Measurements from ENCODE around the gene ORAI3.

ORAI3 gene

DNA sequence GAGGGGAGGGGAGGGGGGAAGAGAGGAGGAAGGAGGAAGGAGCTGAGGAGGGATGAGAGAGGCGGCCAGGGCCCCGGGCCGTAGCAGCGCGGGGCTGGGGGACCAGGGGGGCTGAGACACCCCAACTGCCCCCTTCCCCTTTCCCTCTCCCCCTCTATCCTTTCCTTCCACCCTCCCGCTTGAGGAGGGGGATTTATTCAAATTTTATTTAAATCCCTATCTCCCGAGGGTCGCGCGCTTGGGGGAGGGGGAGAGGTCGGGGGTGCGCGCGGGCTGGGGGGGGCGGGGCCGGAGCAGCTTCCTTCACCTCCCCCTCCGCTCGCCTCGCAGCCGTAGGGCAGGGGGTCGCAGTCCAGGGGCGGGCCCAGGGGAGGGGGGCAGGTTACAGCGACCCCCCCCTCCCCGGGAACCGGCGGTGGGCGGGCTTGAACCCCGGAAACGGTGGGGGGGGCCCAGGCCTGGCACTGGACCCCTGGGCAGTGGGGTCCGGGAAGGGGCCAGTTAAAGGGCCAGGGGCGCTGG, 25.3 kb upstream of the ORAI3 start, which contains the start of gene FBXL19:
Gene FBXL19, plus strand, starts transcription at position 19 of the 522 bp plus-strand sequence. CDS start 2,183 bp downstream, outside the sequence.
- peaks cover 31% of the 10 kb centered on the region for H3K79me2 ChIP-seq (ENCODE audit: insufficient read depth, low read length)
- peak within 1 kb of the TSS; percentile 81 for H2AFZ ChIP-seq (ENCODE audit: low read depth, low read length)
- peaks cover 18% of the 10 kb centered on the region for H4K20me1 ChIP-seq (ENCODE audit: insufficient read depth, low read length)
- peaks cover 34% of the 10 kb centered on the region for H3K36me3 ChIP-seq (ENCODE audit: insufficient read depth, low read length)
- peaks cover 49% of the 10 kb centered on the region for H3K4me1 ChIP-seq (ENCODE audit: insufficient read depth, low read length)
- ATAC-seq (ENCODE audit: insufficient read depth, low read depth) (peak; percentile 6), DNase-seq (no peak)
- H3K27ac ChIP-seq (ENCODE audit: low read length) = peak within 1 kb of the TSS; percentile 95
- H3K9me3 ChIP-seq (ENCODE audit: insufficient read depth, low read length, severe bottlenecking) = no peaks in the 10 kb centered on the region
- peak within 1 kb of the TSS; percentile 48 to 80; a peak in 3 of 4 replicates for H3K4me3 ChIP-seq (ENCODE audit: low read depth in 1 of 2, low read length in 2 of 2)
- H3K9ac ChIP-seq (ENCODE audit: low read depth, low read length) = peak within 1 kb of the TSS; percentile 73
- peak within 1 kb of the TSS; percentile 91 for H3K4me2 ChIP-seq (ENCODE audit: insufficient read depth, low read length)
- no peaks in the 10 kb centered on the region for H3K27me3 ChIP-seq (ENCODE audit: insufficient read depth, low read length, poor library complexity)
- TF ChIP-seq EZH2 (IDR thresholded peaks at IDR 0.05; ENCODE audit: borderline replicate concordance, low read depth, low read length, severe bottlenecking) = no peak
- TF ChIP-seq, protein P1, sequence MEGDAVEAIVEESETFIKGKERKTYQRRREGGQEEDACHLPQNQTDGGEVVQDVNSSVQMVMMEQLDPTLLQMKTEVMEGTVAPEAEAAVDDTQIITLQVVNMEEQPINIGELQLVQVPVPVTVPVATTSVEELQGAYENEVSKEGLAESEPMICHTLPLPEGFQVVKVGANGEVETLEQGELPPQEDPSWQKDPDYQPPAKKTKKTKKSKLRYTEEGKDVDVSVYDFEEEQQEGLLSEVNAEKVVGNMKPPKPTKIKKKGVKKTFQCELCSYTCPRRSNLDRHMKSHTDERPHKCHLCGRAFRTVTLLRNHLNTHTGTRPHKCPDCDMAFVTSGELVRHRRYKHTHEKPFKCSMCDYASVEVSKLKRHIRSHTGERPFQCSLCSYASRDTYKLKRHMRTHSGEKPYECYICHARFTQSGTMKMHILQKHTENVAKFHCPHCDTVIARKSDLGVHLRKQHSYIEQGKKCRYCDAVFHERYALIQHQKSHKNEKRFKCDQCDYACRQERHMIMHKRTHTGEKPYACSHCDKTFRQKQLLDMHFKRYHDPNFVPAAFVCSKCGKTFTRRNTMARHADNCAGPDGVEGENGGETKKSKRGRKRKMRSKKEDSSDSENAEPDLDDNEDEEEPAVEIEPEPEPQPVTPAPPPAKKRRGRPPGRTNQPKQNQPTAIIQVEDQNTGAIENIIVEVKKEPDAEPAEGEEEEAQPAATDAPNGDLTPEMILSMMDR (IDR thresholded peaks at IDR 0.05; ENCODE audit: borderline replicate concordance, extremely low read depth, low read length, poor library complexity, severe bottlenecking) = no peak

DNA sequence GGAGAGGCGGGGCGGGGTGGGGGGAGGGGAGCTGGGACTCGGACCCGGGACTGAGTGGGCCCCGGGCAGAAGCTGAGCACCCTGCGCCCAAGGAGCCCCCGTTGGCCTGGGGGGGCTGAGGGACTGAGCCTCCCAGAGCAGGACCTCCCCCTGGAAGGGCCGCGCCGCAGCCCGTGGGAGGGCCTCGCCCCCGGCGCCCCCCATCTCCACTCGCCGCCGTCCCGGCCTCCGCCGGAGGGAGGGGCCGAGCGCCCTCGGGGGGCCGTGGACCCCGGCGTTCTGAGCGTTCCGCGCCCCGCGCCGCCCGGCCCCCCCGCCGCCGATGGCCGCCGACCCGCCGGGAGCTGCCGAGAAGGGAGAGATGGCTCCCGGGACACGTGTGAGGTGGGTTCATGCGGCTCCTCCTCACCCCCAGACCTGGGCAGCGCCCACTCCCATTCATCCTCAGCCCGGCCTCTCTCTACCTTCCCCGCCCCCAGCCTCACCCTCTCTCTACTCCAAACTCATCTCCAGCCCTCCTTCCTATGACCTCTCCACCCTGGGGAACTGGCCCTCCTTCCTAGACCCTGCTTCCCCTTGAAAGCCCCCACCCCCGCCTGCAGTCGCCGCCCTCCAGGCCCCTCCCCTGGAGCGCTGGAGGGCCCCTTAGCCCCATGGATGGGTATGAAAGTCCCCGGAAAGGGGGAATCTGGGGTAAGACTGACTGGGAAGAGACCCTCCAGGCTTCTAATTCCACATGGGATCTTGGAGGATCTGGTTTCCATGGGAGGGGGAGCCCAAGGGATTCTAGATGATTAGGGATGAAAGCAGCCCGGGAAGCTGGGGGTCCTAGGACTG, 24.6 kb upstream of the ORAI3 start:
- TF ChIP-seq EZH2 (IDR thresholded peaks at IDR 0.05; ENCODE audit: borderline replicate concordance, low read depth, low read length, severe bottlenecking) = no peak
- TF ChIP-seq, protein P1 (IDR thresholded peaks at IDR 0.05; ENCODE audit: borderline replicate concordance, extremely low read depth, low read length, poor library complexity, severe bottlenecking) = no peak
- ATAC-seq (ENCODE audit: insufficient read depth, low read depth) (no peak), DNase-seq (peak; percentile 41)
- peaks cover 18% of the 10 kb centered on the region for H4K20me1 ChIP-seq (ENCODE audit: insufficient read depth, low read length)
- no peak overlapping the region; the same call in 1 of the 2 replicates for H2AFZ ChIP-seq (ENCODE audit: low read depth, low read length)
- peaks cover 49% of the 10 kb centered on the region for H3K4me1 ChIP-seq (ENCODE audit: insufficient read depth, low read length)
- no peaks in the 10 kb centered on the region for H3K9me3 ChIP-seq (ENCODE audit: insufficient read depth, low read length, severe bottlenecking)
- H3K27ac ChIP-seq (ENCODE audit: low read length) = peak overlapping the region; percentile 66
- peak overlapping the region; percentile 46 to 72; a peak in 3 of 4 replicates for H3K4me3 ChIP-seq (ENCODE audit: low read depth in 1 of 2, low read length in 2 of 2)
- peaks cover 40% of the 10 kb centered on the region for H3K36me3 ChIP-seq (ENCODE audit: insufficient read depth, low read length)
- H3K9ac ChIP-seq (ENCODE audit: low read depth, low read length) = peak overlapping the region; percentile 73
- no peaks in the 10 kb centered on the region for H3K27me3 ChIP-seq (ENCODE audit: insufficient read depth, low read length, poor library complexity)
- peaks cover 31% of the 10 kb centered on the region for H3K79me2 ChIP-seq (ENCODE audit: insufficient read depth, low read length)
- H3K4me2 ChIP-seq (ENCODE audit: insufficient read depth, low read length) = peak overlapping the region; percentile 86

DNA sequence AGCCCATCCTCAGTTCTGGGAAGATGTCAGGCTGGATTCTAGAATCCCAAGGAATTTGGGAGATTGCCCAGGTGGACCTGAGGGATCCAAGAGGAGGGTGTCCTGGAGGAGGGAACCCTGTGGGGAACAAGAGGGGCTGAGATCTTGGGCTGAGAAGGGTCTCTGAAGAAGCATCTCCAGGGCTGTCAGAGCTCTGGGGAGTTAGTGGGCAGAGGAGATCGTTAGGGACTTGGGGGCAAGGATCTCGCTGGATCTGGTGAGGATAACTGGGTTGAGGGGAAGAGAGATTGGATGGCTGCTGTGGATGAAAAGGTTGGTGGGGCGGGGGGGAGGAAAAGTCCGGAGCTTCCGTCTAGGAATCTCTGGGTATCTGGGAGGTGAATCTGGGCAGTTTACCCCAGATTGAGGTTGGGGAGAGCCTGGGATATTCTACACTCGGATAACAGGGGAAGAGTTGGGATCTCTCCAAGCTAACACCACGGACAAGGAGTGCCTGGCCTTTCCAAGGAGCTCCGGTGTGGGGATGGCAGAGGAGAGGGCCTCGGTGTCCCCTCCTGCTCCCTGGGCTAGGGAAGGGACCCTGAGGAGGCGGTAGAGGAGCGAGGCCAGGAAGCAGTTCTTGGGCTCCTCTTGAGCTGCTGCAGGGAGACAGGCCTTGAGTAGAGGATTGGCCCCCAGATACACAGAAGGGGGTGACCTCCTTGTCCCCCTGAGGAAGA, 23.8 kb upstream of the ORAI3 start:
- Histone ChIP-seq H3K79me2 (ENCODE audit: insufficient read depth, low read length) (peaks cover 31% of the 10 kb centered on the region), H3K9ac (ENCODE audit: low read depth, low read length) (peak overlapping the region; percentile 73), H3K27ac (ENCODE audit: low read length) (peak overlapping the region; percentile 66; the same call in 1 of the 2 replicates), H3K4me1 (ENCODE audit: insufficient read depth, low read length) (peaks cover 49% of the 10 kb centered on the region), H3K36me3 (ENCODE audit: insufficient read depth, low read length) (peaks cover 48% of the 10 kb centered on the region), H3K4me2 (ENCODE audit: insufficient read depth, low read length) (peak overlapping the region; percentile 86), H3K4me3 (ENCODE audit: low read depth in 1 of 2, low read length in 2 of 2) (peak overlapping the region; percentile 46 to 72; a peak in 3 of 4 replicates), H4K20me1 (ENCODE audit: insufficient read depth, low read length) (peaks cover 18% of the 10 kb centered on the region), H3K27me3 (ENCODE audit: insufficient read depth, low read length, poor library complexity) (no peaks in the 10 kb centered on the region), H2AFZ (ENCODE audit: low read depth, low read length) (no peak overlapping the region), H3K9me3 (ENCODE audit: insufficient read depth, low read length, severe bottlenecking) (no peaks in the 10 kb centered on the region)
- TF ChIP-seq, protein P1 (IDR thresholded peaks at IDR 0.05; ENCODE audit: borderline replicate concordance, extremely low read depth, low read length, poor library complexity, severe bottlenecking) = no peak
- no peak for TF ChIP-seq EZH2 (IDR thresholded peaks at IDR 0.05; ENCODE audit: borderline replicate concordance, low read depth, low read length, severe bottlenecking)
- ATAC-seq (ENCODE audit: insufficient read depth, low read depth) = no peak
- no peak for DNase-seq
